ENCODE results near the gene MAPK1IP1L. TPM values are rescaled to one million over a fixed set of nuclear protein-coding genes. Genes with fewer than 3 reads are reported as not detected.

The MAPK1IP1L gene
- total and polyA plus RNA-seq, 2 of the 8 experiments (the other 6 are each of a cell fraction or from before 2014, with no cell fraction given) = 111 to 228 TPM

DNA sequence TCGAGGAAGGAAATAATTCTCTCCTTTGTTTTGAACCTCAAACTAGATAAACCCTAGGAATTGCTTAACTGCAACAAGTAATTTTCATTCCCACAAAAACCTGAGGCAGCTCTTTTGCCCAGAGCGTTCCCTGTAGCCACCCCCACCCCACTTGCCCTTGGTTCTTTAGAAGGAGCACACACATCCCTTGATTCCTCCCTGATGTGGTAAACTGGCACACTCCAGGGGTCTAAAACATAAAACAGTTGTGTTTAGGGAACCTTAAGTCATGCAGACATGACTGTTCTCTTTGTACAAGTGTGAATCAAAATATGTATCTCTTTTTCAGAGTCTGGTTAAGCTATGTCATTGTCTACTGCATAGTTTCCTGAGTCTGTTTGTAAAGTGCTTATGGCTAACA is 14.0 kb downstream of the MAPK1IP1L start (continued):
- no peak for TF ChIP-seq CHD7 (IDR thresholded peaks at IDR 0.05; ENCODE audit: insufficient replicate concordance, low read length)
- no peak for TF ChIP-seq SAP30 (IDR thresholded peaks at IDR 0.05; ENCODE audit: insufficient read depth, insufficient replicate concordance, low read length)
- TF ChIP-seq GTF2F1 (IDR thresholded peaks at IDR 0.05; ENCODE audit: borderline replicate concordance, low read depth, low read length) = no peak
- no peak for TF ChIP-seq ASH2L (IDR thresholded peaks at IDR 0.05; ENCODE audit: low read length)
- no peak for TF ChIP-seq KDM1A (IDR thresholded peaks at IDR 0.05; ENCODE audit: borderline replicate concordance, low read length)
- TF ChIP-seq HDAC6 (IDR thresholded peaks at IDR 0.05; ENCODE audit: low read depth, low read length) = no peak
- no peak for TF ChIP-seq CBX5 (IDR thresholded peaks at IDR 0.05; ENCODE audit: low read depth, low read length)
- TF ChIP-seq SIN3A (conservative IDR thresholded peaks at IDR 0.05 in 1 of 2, IDR thresholded peaks at IDR 0.05 in 1 of 2; ENCODE audit: low read depth in 1 of 2, low read length in 2 of 2) = no peak
- no peak for TF ChIP-seq JUND (IDR thresholded peaks at IDR 0.05; ENCODE audit: low read length)
- no peak for TF ChIP-seq CEBPB (IDR thresholded peaks at IDR 0.05; ENCODE audit: low read depth, low read length)
- no peak for TF ChIP-seq POLR2A (IDR thresholded peaks at IDR 0.05; ENCODE audit: control extremely low read depth in 1 of 2, low read depth in 2 of 2, low read length in 2 of 2)
- no peak for TF ChIP-seq YY1 (IDR thresholded peaks at IDR 0.05; ENCODE audit: low read depth, low read length)
- TF ChIP-seq POU5F1 (IDR thresholded peaks at IDR 0.05; ENCODE audit: low read depth, low read length) = no peak

Measured in H1 (cell line).